K562 (cell line): Measurements from ENCODE around the gene GORASP1. TPM values are rescaled to one million over a fixed set of nuclear protein-coding genes. Genes with fewer than 3 reads are reported as not detected.
A peak's percentile ranks its signal among the peaks of the same experiment; 100 is the strongest.

Source experiments
- ARID1B ChIP-seq: fragments of 450-650 bp; IDR thresholded peaks from 2 replicates; pipeline ENCODE4 v1.6.1; 2016; ENCODE audit warnings: antibody characterized with exemption, mild to moderate bottlenecking, inconsistent platforms
- ATF4 ChIP-seq: fragments of 450-650 bp; formaldehyde crosslinking; IDR thresholded peaks from 2 replicates; pipeline ENCODE4 v1.4.0; 2022; ENCODE audit warnings: mild to moderate bottlenecking, moderate library complexity
- BCL6 ChIP-seq: fragments of 250-450 bp; sonication (Bioruptor Pico); IDR thresholded peaks from 2 replicates; pipeline ENCODE4 v1.4.0; 2020
- ESRRA ChIP-seq: fragments of 450-650 bp; IDR thresholded peaks from 2 replicates; pipeline ENCODE4 v1.6.1; 2014; ENCODE audit warnings: low read depth, mild to moderate bottlenecking, moderate library complexity, borderline replicate concordance
- ILK ChIP-seq: fragments of 450-650 bp; IDR thresholded peaks from 2 replicates; pipeline ENCODE4 v1.6.1; 2016; ENCODE audit warnings: missing genetic modification characterization, low read depth, mild to moderate bottlenecking, missing compliant biosample characterization, moderate library complexity, borderline replicate concordance
- L3MBTL2 ChIP-seq: fragments of 450-650 bp; IDR thresholded peaks from 2 replicates; pipeline ENCODE4 v1.6.1; 2016; ENCODE audit warnings: mild to moderate bottlenecking, moderate library complexity
- POLR2AphosphoS2 ChIP-seq: IDR thresholded peaks from 2 replicates; pipeline ENCODE4 v1.6.1; 2012; ENCODE audit warnings: low read length, improper control_type of control experiment
- RCOR1 ChIP-seq, 2 experiments: IDR thresholded peaks; 2 replicates each; pipeline ENCODE4 v1.6.1; 2012; ENCODE audit warnings: low read depth in 2 of 2, low read length in 2 of 2, borderline replicate concordance in 1 of 2, improper control_type of control experiment in 1 of 2
- RERE ChIP-seq: sonication (generic); formaldehyde crosslinking; IDR thresholded peaks from 2 replicates; pipeline ENCODE4 v1.8.0; 2023; ENCODE audit warnings: missing genetic modification reagents, mild to moderate bottlenecking, borderline replicate concordance
- SMARCB1 ChIP-seq: IDR thresholded peaks from 2 replicates; pipeline ENCODE4 v1.6.1; 2011; ENCODE audit warnings: improper control_type of control experiment, low read depth; ENCODE audit not compliant: insufficient read length
- SMARCC2 ChIP-seq: fragments of 450-650 bp; IDR thresholded peaks from 2 replicates; pipeline ENCODE4 v1.6.1; 2017; ENCODE audit warnings: antibody characterized with exemption, moderate library complexity, mild to moderate bottlenecking, low read depth
- SMC3 ChIP-seq: conservative IDR thresholded peaks from 2 replicates; pipeline ENCODE4 v1.6.1; 2011; ENCODE audit warnings: low read depth, low read length, improper control_type of control experiment; ENCODE audit not compliant: insufficient read depth
- STAT5A ChIP-seq: IDR thresholded peaks from 2 replicates; pipeline ENCODE4 v1.6.1; 2012; ENCODE audit warnings: low read length, inconsistent platforms, borderline replicate concordance
- VEZF1 ChIP-seq: fragments of 200-800 bp; sonication (Bioruptor generic); IDR thresholded peaks from 2 replicates; pipeline ENCODE4 v1.6.1; 2017; ENCODE audit warnings: missing genetic modification characterization, missing compliant biosample characterization
- XRCC4 ChIP-seq: IDR thresholded peaks from one replicate; pipeline ENCODE4 v1.6.1; 2011; ENCODE audit not compliant: insufficient read depth, insufficient read length; ENCODE audit errors: extremely low read depth
- ZBTB1 ChIP-seq: sonication (generic); formaldehyde crosslinking; IDR thresholded peaks from 2 replicates; pipeline ENCODE4 v1.8.1; 2023; ENCODE audit warnings: missing genetic modification reagents, low read depth, mild to moderate bottlenecking, borderline replicate concordance
- ZNF41 ChIP-seq: fragments of 250-450 bp; sonication (Bioruptor Pico); conservative IDR thresholded peaks from 2 replicates; pipeline ENCODE4 v1.4.0; 2020; ENCODE audit warnings: mild to moderate bottlenecking
- ZNF764 ChIP-seq: fragments of 250-450 bp; sonication (Bioruptor Pico); IDR thresholded peaks from 2 replicates; pipeline ENCODE4 v1.4.0; 2020; ENCODE audit warnings: low read depth, mild to moderate bottlenecking, moderate library complexity
- ZNF766 ChIP-seq: fragments of 200-800 bp; sonication (Bioruptor generic); conservative IDR thresholded peaks from 2 replicates; pipeline ENCODE4 v1.6.1; 2016; ENCODE audit warnings: missing genetic modification characterization, missing compliant biosample characterization
- polyA plus RNA-seq, 8 experiments: library from polyadenylated mRNA; depleted of rRNA in 4 of 8; stranded (reverse) in 5 of 8; unstranded in 3 of 8; fragments of >200 nt; fragmentation: Nextera tagmentation in 2 of 8; fragmentation: Illumina TruSeq in 1 of 8; extraction: Ambion mirVana in 2 of 8; extraction: Trizol in 1 of 8; gene quantifications; 2 replicates each; pipeline versions ENCODE4 v1.2.1 to v1.2.3, GENCODE V29; 2011 to 2014; ENCODE audit warnings: inconsistent platforms in 1 of 8, missing spikeins in 1 of 8
- total RNA-seq, 7 experiments: library from RNA; depleted of rRNA in 6 of 7; stranded (reverse); fragments of >200 nt in 6 of 7; fragmentation: Illumina TruSeq in 2 of 7; extraction: Trizol in 2 of 7; gene quantifications; 2 replicates each; pipeline versions ENCODE4 v1.2.1 to v1.2.3, GENCODE V29; 2011 to 2021; ENCODE audit warnings: low replicate concordance in 1 of 7

The GORASP1 gene
- total and polyA plus RNA-seq, 9 of the 15 experiments (the other 6 are each of a cell fraction or from before 2014, with no cell fraction given), result 8.4 to 87.9 (median 67.6) TPM

GRCh38 chr3:39146611-39147591 lies 39.5 kb upstream of the GORASP1 start (continued):
- TF ChIP-seq VEZF1 (CRISPR knock-in tag) (peak; percentile 36; the same call in 1 of the 2 replicates), BCL6 (CRISPR knock-in tag) (no peak), SMARCB1 (no peak), RERE (CRISPR knock-in tag) (no peak), L3MBTL2 (no peak), ZNF764 (CRISPR knock-in tag) (no peak), ZNF41 (CRISPR knock-in tag) (no peak), STAT5A (no peak), SMARCC2 (no peak), ATF4 (no peak), ZNF766 (CRISPR knock-in tag) (peak; percentile 45; the same call in 1 of the 2 replicates), ILK (tag) (no peak), ESRRA (no peak), SMC3 (no peak), ARID1B (peak; percentile 85), ZBTB1 (CRISPR knock-in tag) (peak; percentile 52; the same call in 1 of the 2 replicates), XRCC4 (no peak), RCOR1 (IDR thresholded peaks at IDR 0.05; ENCODE audit: borderline replicate concordance in 1 of 2, low read depth in 2 of 2, low read length in 2 of 2) (no peak), POLR2AphosphoS2 (no peak)
